Type B pancreatic cell (in vitro differentiated cells): ENCODE results near the gene NOC4L. TPM values are rescaled to one million over a fixed set of nuclear protein-coding genes. Genes with fewer than 3 reads are reported as not detected.

Experiments
- DNase-seq: peaks from one replicate; pipeline ENCODE4 v3.0.0; 2021; ENCODE audit warnings: mixed read lengths; ENCODE audit not compliant: unreplicated experiment; ENCODE audit errors: extremely low spot score
- H3K27ac Mint-ChIP-seq: 2 replicates; pipeline ENCODE4 v1.8.0; 2021; ENCODE audit warnings: mild to moderate bottlenecking, mixed read lengths
- H3K27me3 Mint-ChIP-seq: 2 replicates; pipeline ENCODE4 v1.8.0; 2021; ENCODE audit warnings: mixed read lengths
- H3K36me3 Mint-ChIP-seq: 2 replicates; pipeline ENCODE4 v1.8.0; 2021; ENCODE audit warnings: mixed read lengths
- H3K4me1 Mint-ChIP-seq: one replicate; pipeline ENCODE4 v1.8.0; 2021; ENCODE audit warnings: mixed read lengths; ENCODE audit not compliant: unreplicated experiment
- H3K4me3 Mint-ChIP-seq: 2 replicates; pipeline ENCODE4 v1.8.0; 2021; ENCODE audit warnings: mild to moderate bottlenecking, mixed read lengths
- H3K9me3 Mint-ChIP-seq: 2 replicates; pipeline ENCODE4 v1.8.0; 2021; ENCODE audit warnings: mixed read lengths
- CTCF ChIP-seq: fragments of 200-600 bp; sonication (generic); conservative IDR thresholded peaks from 2 replicates; pipeline ENCODE4 v1.5.0; 2021; ENCODE audit warnings: antibody characterized with exemption, mild to moderate bottlenecking
- total RNA-seq: library from RNA; stranded (reverse); gene quantifications from 2 replicates; pipeline ENCODE4 v1.2.1, GENCODE V29; 2021; ENCODE audit warnings: low replicate concordance

Gene NOC4L
- total RNA-seq, 1 donor from 2014 or later = 27.8 TPM

DNA sequence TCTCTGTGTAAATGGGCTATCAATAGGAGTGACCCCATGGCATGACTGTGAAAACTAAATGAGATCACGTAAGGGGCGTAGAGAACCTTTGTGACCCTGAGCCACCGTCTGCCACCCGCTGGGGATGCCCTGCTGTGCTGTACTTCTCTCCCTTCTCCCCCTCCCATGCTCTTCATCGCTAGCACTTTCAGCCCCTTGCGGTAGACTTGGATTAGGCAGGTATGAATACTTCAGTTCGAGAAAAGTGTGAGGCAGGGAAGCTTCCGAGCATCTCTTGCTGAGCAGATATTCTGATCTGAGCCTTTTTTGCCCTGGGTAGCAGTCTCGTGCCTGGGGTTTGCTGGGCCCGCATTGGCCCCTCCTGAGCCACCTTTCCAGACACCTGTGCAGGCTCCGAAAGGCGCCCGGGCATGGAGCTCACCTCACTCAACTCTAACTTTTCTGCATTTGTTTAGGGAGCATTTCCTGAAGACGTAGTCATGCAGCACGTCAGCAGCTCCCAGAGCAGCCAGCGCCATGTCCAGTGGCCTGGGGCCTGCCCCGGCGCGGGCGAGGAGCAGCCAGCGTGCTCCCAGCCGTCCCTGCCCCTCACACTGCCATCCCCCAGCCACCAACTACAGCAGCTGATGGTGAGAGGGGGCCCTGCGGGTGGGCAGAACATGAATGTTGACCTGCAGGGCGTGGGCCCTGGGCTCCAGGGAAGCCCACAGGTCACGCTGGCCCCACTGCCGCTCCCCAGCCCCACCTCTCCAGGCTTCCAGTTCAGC is 40.5 kb upstream of the NOC4L start:
- Mint-ChIP-seq H3K4me3 (no peak overlapping the region), H3K27me3 (no peaks in the 10 kb centered on the region), H3K4me1 (peaks cover 11% of the 10 kb centered on the region), H3K9me3 (no peaks in the 10 kb centered on the region), H3K36me3 (peaks cover 17% of the 10 kb centered on the region), H3K27ac (no peak overlapping the region)
- no peak for TF ChIP-seq CTCF
- no peak for DNase-seq

GRCh38 chr12:132105467-132105866 is 38.8 kb upstream of the NOC4L start:
- H3K9me3 Mint-ChIP-seq = no peaks in the 10 kb centered on the region
- H3K36me3 Mint-ChIP-seq = peaks cover 18% of the 10 kb centered on the region
- no peak overlapping the region for H3K4me3 Mint-ChIP-seq
- H3K27ac Mint-ChIP-seq = no peak overlapping the region
- H3K4me1 Mint-ChIP-seq = peaks cover 11% of the 10 kb centered on the region
- H3K27me3 Mint-ChIP-seq = no peaks in the 10 kb centered on the region
- DNase-seq = no peak
- no peak for TF ChIP-seq CTCF

GRCh38 chr12:132106921-132107320 is 37.3 kb upstream of the NOC4L start:
- Mint-ChIP-seq H3K4me3 (no peak overlapping the region), H3K4me1 (peaks cover 11% of the 10 kb centered on the region), H3K9me3 (no peaks in the 10 kb centered on the region), H3K27ac (no peak overlapping the region), H3K27me3 (no peaks in the 10 kb centered on the region), H3K36me3 (peaks cover 22% of the 10 kb centered on the region)
- TF ChIP-seq CTCF = no peak
- no peak for DNase-seq

- H3K4me3 Mint-ChIP-seq = no peak overlapping the region
- H3K4me1 Mint-ChIP-seq = peaks cover 11% of the 10 kb centered on the region
- H3K27ac Mint-ChIP-seq = peak overlapping the region; percentile 84
Observed at GRCh38 chr12:132108211-132108832, 35.9 kb upstream of the NOC4L start.

DNA sequence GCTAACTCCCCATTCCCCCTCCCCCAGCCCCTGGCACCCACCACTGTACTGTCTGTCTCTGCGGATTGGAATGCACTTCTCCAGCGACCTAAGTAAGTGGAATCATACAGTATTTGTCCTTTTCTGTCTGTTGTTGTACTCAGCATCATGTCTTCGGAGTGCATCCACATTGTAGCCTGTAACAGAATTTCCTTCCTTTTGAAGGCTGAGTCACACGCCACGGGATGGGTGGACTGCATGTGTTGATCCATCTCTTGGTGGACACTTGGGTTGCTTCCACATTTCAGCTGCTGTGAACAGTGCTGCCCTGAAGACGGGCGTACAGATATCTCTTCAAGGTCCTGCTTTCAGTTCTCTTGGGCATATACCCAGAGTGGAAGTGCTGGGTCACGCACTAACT is 34.5 kb upstream of the NOC4L start:
- Mint-ChIP-seq H3K4me3 (no peak overlapping the region), H3K36me3 (peaks cover 22% of the 10 kb centered on the region), H3K9me3 (no peaks in the 10 kb centered on the region), H3K4me1 (peaks cover 11% of the 10 kb centered on the region), H3K27me3 (no peaks in the 10 kb centered on the region), H3K27ac (no peak overlapping the region)
- no peak for DNase-seq
- TF ChIP-seq CTCF = no peak

More at GRCh38 chr12:132108211-132108832, 35.9 kb upstream of the NOC4L start:
- no peaks in the 10 kb centered on the region for H3K27me3 Mint-ChIP-seq
- H3K9me3 Mint-ChIP-seq = no peaks in the 10 kb centered on the region
- TF ChIP-seq CTCF = no peak
- H3K36me3 Mint-ChIP-seq = peaks cover 22% of the 10 kb centered on the region
- no peak for DNase-seq
